IPS-11a (cell line): ENCODE measurements around the gene TCF12.
"Not testable (repeated sequence)": the region's sequence is repeated elsewhere in the genome, so short reads cannot be mapped to it uniquely, and the experiment has no call there.

Source experiments
- H3K4me3 ChIP-seq: one replicate; pipeline ENCODE4 v1.5.1; 2013; ENCODE audit warnings: low read depth, low read length, control low read depth

Gene TCF12

GRCh38 chr15:57158997-57159668, 240.7 kb downstream of the TCF12 start:
- no peak overlapping the region for H3K4me3 ChIP-seq

- no peak overlapping the region for H3K4me3 ChIP-seq
These were observed 241.3 kb downstream of the TCF12 start for GRCh38 chr15:57159767-57160166.

- H3K4me3 ChIP-seq: no peak overlapping the region
These were observed 242.5 kb downstream of the TCF12 start for GRCh38 chr15:57160823-57161560.

GRCh38 chr15:57164251-57164650, 245.8 kb downstream of the TCF12 start:
- not testable (repeated sequence) for H3K4me3 ChIP-seq

- no peak overlapping the region for H3K4me3 ChIP-seq
These were observed 247.5 kb downstream of the TCF12 start for GRCh38 chr15:57165992-57166391.

GRCh38 chr15:57167821-57168395, 249.5 kb downstream of the TCF12 start:
- no peak overlapping the region for H3K4me3 ChIP-seq

- no peak overlapping the region for H3K4me3 ChIP-seq
These were observed 251.2 kb downstream of the TCF12 start for GRCh38 chr15:57169643-57170042.

GRCh38 chr15:57171426-57171825, 253.0 kb downstream of the TCF12 start:
- H3K4me3 ChIP-seq: no peak overlapping the region

GRCh38 chr15:57172925-57173324, 254.5 kb downstream of the TCF12 start:
- H3K4me3 ChIP-seq: no peak overlapping the region

GRCh38 chr15:57183041-57183440, 264.6 kb downstream of the TCF12 start:
- no peak overlapping the region for H3K4me3 ChIP-seq

GRCh38 chr15:57183614-57184344, 265.3 kb downstream of the TCF12 start:
- H3K4me3 ChIP-seq: no peak overlapping the region

GRCh38 chr15:57184502-57184901, 266.1 kb downstream of the TCF12 start:
- no peak overlapping the region for H3K4me3 ChIP-seq

GRCh38 chr15:57185507-57186074, 267.1 kb downstream of the TCF12 start:
- no peak overlapping the region for H3K4me3 ChIP-seq

- no peak overlapping the region for H3K4me3 ChIP-seq
These were observed 271.0 kb downstream of the TCF12 start for GRCh38 chr15:57189466-57189865.

GRCh38 chr15:57190208-57190607, 271.8 kb downstream of the TCF12 start:
- no peak overlapping the region for H3K4me3 ChIP-seq

GRCh38 chr15:57193161-57193560, 274.7 kb downstream of the TCF12 start:
- no peak overlapping the region for H3K4me3 ChIP-seq

- no peak overlapping the region for H3K4me3 ChIP-seq
These were observed 276.9 kb downstream of the TCF12 start for GRCh38 chr15:57195326-57195725.

- H3K4me3 ChIP-seq: no peak overlapping the region
These were observed 278.4 kb downstream of the TCF12 start for GRCh38 chr15:57196865-57197264.

GRCh38 chr15:57198131-57198530, 279.7 kb downstream of the TCF12 start:
- no peak overlapping the region for H3K4me3 ChIP-seq

GRCh38 chr15:57198654-57199291, 280.3 kb downstream of the TCF12 start:
- no peak overlapping the region for H3K4me3 ChIP-seq

GRCh38 chr15:57201578-57201977, 283.1 kb downstream of the TCF12 start:
- H3K4me3 ChIP-seq: no peak overlapping the region
